Activated CD8-positive, alpha-beta memory T cell treated with anti-CD3 and anti-CD28 coated beads, Interleukin-2, amount 10 ng/mL, durations not matched to agents 7 days and 5 days (primary cell): ENCODE data around the gene FAF1. TPM values are rescaled to one million over a fixed set of nuclear protein-coding genes. Genes with fewer than 3 reads are reported as not detected.
"Not testable (repeated sequence)": the region's sequence is repeated elsewhere in the genome, so short reads cannot be mapped to it uniquely, and the experiment has no call there.

Experiments used
- ATAC-seq: fragments of 150-1000 bp; cut with Tn5 transposase; one replicate; pipeline ENCODE4 v1.10.0; 2021; ENCODE audit warnings: moderate library complexity
- CTCF ChIA-PET: fragments of 350-600 bp; sonication (Branson Sonifier 250); formaldehyde crosslinking; loops from one replicate; lab custom pipeline; 2021; ENCODE audit warnings: antibody characterized with exemption; lab: Charles Lee
- DNase-seq: peaks from one replicate; pipeline ENCODE4 v3.0.0-alpha.2; 2020
- H3K27ac Mint-ChIP-seq: one replicate; pipeline ENCODE4 v1.8.0; 2021; ENCODE audit warnings: mild to moderate bottlenecking, mixed read lengths
- H3K27me3 Mint-ChIP-seq: one replicate; pipeline ENCODE4 v1.8.0; 2021; ENCODE audit warnings: mixed read lengths
- H3K36me3 Mint-ChIP-seq: one replicate; pipeline ENCODE4 v1.8.0; 2021; ENCODE audit warnings: mild to moderate bottlenecking, mixed read lengths
- H3K4me1 Mint-ChIP-seq: one replicate; pipeline ENCODE4 v1.8.0; 2021; ENCODE audit warnings: mixed read lengths
- H3K4me3 Mint-ChIP-seq: one replicate; pipeline ENCODE4 v1.8.0; 2021; ENCODE audit warnings: mild to moderate bottlenecking, moderate library complexity, mixed read lengths
- H3K9me3 Mint-ChIP-seq: one replicate; pipeline ENCODE4 v1.8.0; 2022; ENCODE audit warnings: low read depth, mixed read lengths
- total RNA-seq, 2 experiments: library from RNA; stranded (reverse); gene quantifications; one replicate each; pipeline ENCODE4 v1.2.3, GENCODE V29; 2021

The FAF1 gene
- total RNA-seq, 2 experiments from 2014 or later = 84.4 to 94.4 TPM

- Mint-ChIP-seq H3K27ac (peak overlapping the region; percentile 97), H3K9me3 (no peaks in the 10 kb centered on the region), H3K4me3 (peak overlapping the region; percentile 97), H3K36me3 (peaks cover 11% of the 10 kb centered on the region), H3K27me3 (peaks cover 30% of the 10 kb centered on the region), H3K4me1 (peaks cover 24% of the 10 kb centered on the region)
- CTCF ChIA-PET = interaction anchor here (0.8 to 4.3 kb wide), 8 partner anchors 8 to 329 kb away, joined by 3 to 42 read pairs (median 5); partner anchors contain the start of genes FAF1 and RNF11
- DNase-seq (peak; percentile 86), ATAC-seq (peak; percentile 82)
These were observed 8.2 kb upstream of the FAF1 start for GRCh38 chr1:50968158-50968820.

GRCh38 chr1:50967416-50968157 is 7.5 kb upstream of the FAF1 start:
- Mint-ChIP-seq H3K36me3 (peaks cover 9% of the 10 kb centered on the region), H3K27ac (peak overlapping the region; percentile 97), H3K4me3 (peak overlapping the region; percentile 97), H3K9me3 (no peaks in the 10 kb centered on the region), H3K27me3 (peaks cover 27% of the 10 kb centered on the region), H3K4me1 (peaks cover 24% of the 10 kb centered on the region)
- ATAC-seq (no peak), DNase-seq (no peak)
- CTCF ChIA-PET = interaction anchor here (1.4 to 4.3 kb wide), 5 partner anchors 7 to 268 kb away, joined by 4 to 42 read pairs (median 22); partner anchors contain the start of genes FAF1 and RNF11

DNA sequence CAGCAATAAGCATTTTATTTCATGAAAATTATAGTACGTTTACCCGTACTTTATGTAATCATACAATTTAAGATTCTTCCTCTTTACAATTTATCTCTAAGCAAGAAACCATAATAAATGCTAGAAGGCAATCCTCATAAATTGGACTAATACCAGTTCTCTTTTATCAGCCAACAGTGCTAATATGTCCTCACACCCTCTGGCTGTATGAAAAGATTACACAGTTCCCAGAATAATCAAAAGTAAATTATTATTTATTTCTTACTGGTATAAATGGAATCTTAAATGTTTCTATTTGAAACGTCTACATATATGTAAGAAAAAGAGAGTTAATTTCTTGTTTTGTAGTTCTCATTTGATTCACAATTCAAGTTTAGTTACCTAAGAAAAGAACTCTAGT is 6.9 kb upstream of the FAF1 start:
- Mint-ChIP-seq H3K4me1 (peaks cover 22% of the 10 kb centered on the region), H3K36me3 (peaks cover 7% of the 10 kb centered on the region), H3K27ac (no peak overlapping the region), H3K4me3 (peak overlapping the region; percentile 97), H3K9me3 (no peaks in the 10 kb centered on the region), H3K27me3 (peaks cover 25% of the 10 kb centered on the region)
- ATAC-seq (no peak), DNase-seq (no peak)
- CTCF ChIA-PET = interaction anchor here (1.9 kb wide), 1 partner anchor 11 kb away, joined by 7 read pairs; no protein-coding TSS in a partner anchor

DNA sequence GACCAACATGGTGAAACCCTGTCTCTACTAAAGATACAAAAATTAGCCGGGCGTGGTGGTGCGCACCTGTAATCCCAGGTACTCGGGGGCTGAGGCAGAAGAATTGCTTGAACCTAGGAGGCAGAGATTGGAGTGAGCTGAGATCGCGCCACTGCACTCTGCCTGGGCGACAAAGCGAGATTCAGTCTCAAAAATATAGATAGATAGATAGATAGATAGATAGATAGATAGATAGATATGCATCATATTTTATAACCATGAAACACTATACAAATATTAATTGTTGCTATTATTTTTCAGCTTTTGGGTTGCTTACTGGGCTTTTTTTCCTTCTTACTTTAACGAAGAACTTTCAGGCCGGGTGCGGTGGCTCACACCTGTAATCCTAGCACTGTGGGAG is 4.8 kb upstream of the FAF1 start:
- peaks cover 1% of the 10 kb centered on the region for H3K36me3 Mint-ChIP-seq
- peaks cover 16% of the 10 kb centered on the region for H3K27me3 Mint-ChIP-seq
- peaks cover 11% of the 10 kb centered on the region for H3K4me1 Mint-ChIP-seq
- DNase-seq (no peak), ATAC-seq (no peak)
- CTCF ChIA-PET = no interaction called here
- H3K4me3 Mint-ChIP-seq = no peak overlapping the region
- no peak overlapping the region for H3K27ac Mint-ChIP-seq
- no peaks in the 10 kb centered on the region for H3K9me3 Mint-ChIP-seq

GRCh38 chr1:50959303-50959912 is 659 bp downstream of the FAF1 start:
- peaks cover 3% of the 10 kb centered on the region for H3K36me3 Mint-ChIP-seq
- H3K27ac Mint-ChIP-seq = peak overlapping the region; percentile 84
- H3K4me1 Mint-ChIP-seq = peaks cover 15% of the 10 kb centered on the region
- H3K27me3 Mint-ChIP-seq = peaks cover 4% of the 10 kb centered on the region
- ATAC-seq (peak; percentile 6), DNase-seq (peak; percentile 54)
- H3K9me3 Mint-ChIP-seq = no peaks in the 10 kb centered on the region
- CTCF ChIA-PET = interaction anchor here (1.0 to 4.2 kb wide), 7 partner anchors 10 to 184 kb away, joined by 3 to 42 read pairs (median 4); partner anchors contain the start of gene CDKN2C
- peak overlapping the region; percentile 80 for H3K4me3 Mint-ChIP-seq

GRCh38 chr1:50955116-50955515 is 5.0 kb downstream of the FAF1 start:
- Mint-ChIP-seq H3K27ac (no peak overlapping the region), H3K27me3 (no peaks in the 10 kb centered on the region), H3K36me3 (peaks cover 10% of the 10 kb centered on the region), H3K9me3 (no peaks in the 10 kb centered on the region), H3K4me3 (no peak overlapping the region), H3K4me1 (peaks cover 13% of the 10 kb centered on the region)
- no peak for DNase-seq
- CTCF ChIA-PET = interaction anchor here (0.8 to 1.0 kb wide), 2 partner anchors 13 to 14 kb away, joined by 3 to 4 read pairs; no protein-coding TSS in a partner anchor
- no peak for ATAC-seq

DNA sequence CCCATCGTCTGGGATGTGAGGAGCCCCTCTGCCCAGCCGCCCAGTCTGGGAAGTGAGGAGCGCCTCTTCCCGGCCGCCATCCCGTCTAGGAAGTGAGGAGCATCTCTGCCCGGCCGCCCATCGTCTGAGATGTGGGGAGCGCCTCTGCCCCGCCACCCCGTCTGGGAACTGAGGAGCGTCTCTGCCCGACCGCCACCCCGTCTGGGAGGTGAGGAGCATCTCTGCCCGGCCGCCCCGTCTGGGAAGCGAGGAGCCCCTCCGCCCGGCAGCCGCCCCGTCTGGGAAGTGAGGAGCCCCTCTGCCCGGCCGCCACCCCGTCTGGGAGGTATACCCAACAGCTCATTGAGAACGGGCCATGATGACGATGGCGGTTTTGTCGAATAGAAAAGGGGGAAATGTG is 7.5 kb downstream of the FAF1 start:
- H3K27me3 Mint-ChIP-seq, H3K4me3 Mint-ChIP-seq, H3K9me3 Mint-ChIP-seq, H3K27ac Mint-ChIP-seq, H3K4me1 Mint-ChIP-seq, ATAC-seq, DNase-seq, CTCF ChIA-PET: not testable (repeated sequence)
- peaks cover 17% of the 10 kb centered on the region for H3K36me3 Mint-ChIP-seq

DNA sequence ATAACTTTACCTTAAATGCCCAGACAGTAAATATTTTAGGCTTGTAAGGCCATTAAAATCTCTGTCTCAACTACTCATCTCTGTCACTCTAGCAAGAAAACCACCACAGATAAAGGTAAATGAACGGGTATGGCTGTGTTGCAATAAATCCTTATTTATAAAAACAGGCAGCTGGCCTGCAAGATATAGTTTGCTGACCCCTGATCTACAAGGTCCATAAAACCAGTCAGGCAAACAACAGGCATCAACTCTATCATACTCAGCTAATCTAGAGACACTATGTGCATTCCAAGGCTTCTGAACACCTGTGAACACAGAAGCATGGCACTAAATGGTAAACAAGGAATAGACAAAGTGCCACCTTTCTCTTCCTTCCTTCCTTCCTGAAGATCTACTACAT is 9.7 kb downstream of the FAF1 start:
- Mint-ChIP-seq H3K36me3 (peaks cover 14% of the 10 kb centered on the region), H3K27ac (no peak overlapping the region), H3K4me1 (peaks cover 10% of the 10 kb centered on the region), H3K9me3 (no peaks in the 10 kb centered on the region), H3K27me3 (no peaks in the 10 kb centered on the region), H3K4me3 (no peak overlapping the region)
- no peak for DNase-seq
- no peak for ATAC-seq
- CTCF ChIA-PET = interaction anchor here (1.6 kb wide), 1 partner anchor 20 kb away, joined by 7 read pairs; no protein-coding TSS in a partner anchor

GRCh38 chr1:50949286-50949982 is 10.6 kb downstream of the FAF1 start:
- no peak overlapping the region for H3K4me3 Mint-ChIP-seq
- CTCF ChIA-PET = interaction anchor here (1.6 kb wide), 1 partner anchor 19 kb away, joined by 7 read pairs; no protein-coding TSS in a partner anchor

DNA sequence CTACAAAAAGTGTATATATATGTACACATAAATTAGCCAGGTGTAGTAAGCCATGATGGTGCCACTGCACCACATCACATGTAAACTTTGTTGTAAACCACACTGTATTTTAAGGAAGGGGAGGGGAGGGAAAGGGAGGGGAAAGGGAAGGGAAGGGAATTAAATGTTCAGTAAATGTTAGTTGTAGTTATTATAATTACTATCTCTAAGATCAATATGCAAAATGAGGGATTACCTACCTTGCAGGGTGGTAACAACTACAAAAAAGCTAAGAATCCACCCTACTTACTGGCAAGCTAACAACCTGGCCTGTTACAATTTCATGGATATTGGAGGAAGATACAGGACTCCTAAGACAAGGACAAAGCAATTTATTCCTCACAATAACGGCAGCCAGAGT is 17.7 kb downstream of the FAF1 start:
- H3K27me3 Mint-ChIP-seq = no peaks in the 10 kb centered on the region
- H3K4me1 Mint-ChIP-seq = peaks cover 9% of the 10 kb centered on the region
- no peak overlapping the region for H3K27ac Mint-ChIP-seq
- no peak overlapping the region for H3K4me3 Mint-ChIP-seq
- no peak for DNase-seq
- no peak for ATAC-seq
- peaks cover 4% of the 10 kb centered on the region for H3K36me3 Mint-ChIP-seq
- CTCF ChIA-PET = interaction anchor here (0.8 kb wide), 1 partner anchor 247 kb away, joined by 3 read pairs; no protein-coding TSS in a partner anchor
- H3K9me3 Mint-ChIP-seq = no peaks in the 10 kb centered on the region

More at GRCh38 chr1:50949286-50949982, 10.6 kb downstream of the FAF1 start:
- DNase-seq (no peak), ATAC-seq (no peak)
- no peaks in the 10 kb centered on the region for H3K27me3 Mint-ChIP-seq
- H3K27ac Mint-ChIP-seq = no peak overlapping the region
- no peaks in the 10 kb centered on the region for H3K9me3 Mint-ChIP-seq
- H3K36me3 Mint-ChIP-seq = peaks cover 14% of the 10 kb centered on the region
- H3K4me1 Mint-ChIP-seq = peaks cover 12% of the 10 kb centered on the region

DNA sequence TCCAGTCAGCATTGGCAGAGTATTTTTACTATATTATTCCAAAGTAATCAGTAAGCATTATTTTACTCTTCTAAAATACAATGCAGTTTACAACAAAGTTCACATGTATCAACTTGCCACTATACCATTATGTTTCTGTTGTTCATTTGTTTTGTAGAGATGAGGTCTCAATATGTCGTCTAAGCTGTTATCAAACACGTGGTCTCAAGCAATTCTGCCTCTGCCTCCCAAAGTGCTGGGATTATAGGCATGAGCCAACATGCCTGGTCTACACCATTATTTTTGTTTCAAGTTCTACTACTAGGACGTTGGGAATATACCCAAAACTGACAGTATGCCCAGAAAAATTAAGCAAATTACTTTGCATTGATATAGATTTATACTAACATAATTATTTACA is 19.8 kb downstream of the FAF1 start:
- Mint-ChIP-seq H3K27ac (no peak overlapping the region), H3K9me3 (no peaks in the 10 kb centered on the region), H3K27me3 (no peaks in the 10 kb centered on the region), H3K4me3 (no peak overlapping the region), H3K36me3 (peaks cover 4% of the 10 kb centered on the region), H3K4me1 (peaks cover 7% of the 10 kb centered on the region)
- ATAC-seq = no peak
- DNase-seq = no peak
- CTCF ChIA-PET = interaction anchor here (0.6 to 0.8 kb wide), 2 partner anchors 15 to 28 kb away, joined by 3 read pairs; no protein-coding TSS in a partner anchor

DNA sequence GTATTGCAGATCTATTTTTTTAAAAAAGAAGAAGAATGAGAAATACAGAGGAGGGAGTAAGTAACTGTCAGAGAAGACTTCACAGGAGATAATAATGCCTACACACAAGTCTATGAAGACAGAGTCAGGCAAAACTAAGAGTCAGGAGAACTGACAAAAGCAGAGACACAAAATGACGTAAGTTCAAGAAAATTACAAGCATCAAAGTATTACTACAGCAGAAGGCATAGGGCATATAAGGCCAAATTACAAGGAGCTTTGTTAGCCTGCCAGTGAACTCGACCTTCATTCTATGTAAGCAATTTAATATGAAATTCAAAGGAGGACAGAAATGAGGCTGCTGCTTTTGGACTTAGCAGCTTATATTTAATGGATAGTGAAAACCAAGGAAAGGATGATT is 23.7 kb downstream of the FAF1 start:
- Mint-ChIP-seq H3K4me3 (no peak overlapping the region), H3K4me1 (peaks cover 4% of the 10 kb centered on the region), H3K27ac (no peak overlapping the region), H3K9me3 (no peaks in the 10 kb centered on the region), H3K27me3 (no peaks in the 10 kb centered on the region), H3K36me3 (peaks cover 2% of the 10 kb centered on the region)
- CTCF ChIA-PET = interaction anchor here (0.9 to 1.1 kb wide), 2 partner anchors 108 to 256 kb away, joined by 3 read pairs; no protein-coding TSS in a partner anchor
- ATAC-seq (no peak), DNase-seq (no peak)
